NCI-H460 (cell line): ENCODE results near the gene NDUFC1. TPM values are rescaled to one million over a fixed set of nuclear protein-coding genes. Genes with fewer than 3 reads are reported as not detected.
A peak's percentile ranks its signal among the peaks of the same experiment; 100 is the strongest.

ENCODE experiments used
- DNase-seq: peaks from one replicate; pipeline ENCODE4 v3.0.0-alpha.2; 2016; ENCODE audit warnings: low read depth; ENCODE audit errors: extremely low read depth
- total RNA-seq: library from RNA; depleted of rRNA; stranded (reverse); fragments of >200 nt; shearing (Covaris generic); gene quantifications from 2 replicates; pipeline ENCODE4 v1.2.3, GENCODE V29; 2014

Gene NDUFC1
- total RNA-seq, 1 experiment from 2014 or later: 156 TPM

GRCh38 chr4:139300431-139301112, 1.7 kb downstream of the NDUFC1 start:
- peak; percentile 14 for DNase-seq

GRCh38 chr4:139299536-139299935, 2.7 kb downstream of the NDUFC1 start:
- no peak for DNase-seq

DNA sequence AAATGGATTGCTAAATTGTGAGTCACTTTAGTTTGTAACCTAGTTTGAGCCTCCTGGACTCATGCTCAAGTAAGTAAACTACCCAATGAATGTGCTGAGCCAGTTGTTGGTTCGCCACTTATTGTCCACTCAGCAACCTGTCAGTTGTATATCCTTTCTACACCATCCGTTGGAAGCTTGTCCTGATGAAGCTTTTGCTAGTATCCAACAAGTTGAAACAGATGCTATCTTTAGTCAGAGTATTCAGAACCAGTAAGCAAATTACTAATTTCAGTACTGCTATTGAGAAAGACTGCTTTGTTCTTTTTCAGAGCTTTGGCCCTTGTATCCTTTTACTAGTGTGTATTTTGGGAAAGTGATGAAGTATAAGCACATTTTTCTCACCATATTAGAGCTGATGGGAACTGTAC, 5.3 kb downstream of the NDUFC1 start:
- no peak for DNase-seq

DNA sequence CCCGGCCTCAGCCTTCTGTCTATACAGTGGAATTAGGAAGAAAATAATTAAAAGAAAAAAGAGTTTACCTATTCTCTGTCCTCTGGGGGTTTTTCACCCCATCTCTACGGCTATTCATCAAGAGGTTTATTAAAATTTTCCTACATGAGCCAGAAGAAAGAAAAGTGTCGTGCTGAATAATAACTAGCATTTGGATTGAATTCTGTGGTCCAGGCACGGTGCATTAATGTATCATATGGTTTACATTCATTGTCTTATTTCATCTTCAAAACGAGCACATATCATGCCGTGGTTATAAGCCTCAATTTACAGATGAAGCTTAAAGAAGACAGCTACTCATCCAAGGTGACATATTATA, 6.4 kb downstream of the NDUFC1 start:
- DNase-seq: no peak

DNA sequence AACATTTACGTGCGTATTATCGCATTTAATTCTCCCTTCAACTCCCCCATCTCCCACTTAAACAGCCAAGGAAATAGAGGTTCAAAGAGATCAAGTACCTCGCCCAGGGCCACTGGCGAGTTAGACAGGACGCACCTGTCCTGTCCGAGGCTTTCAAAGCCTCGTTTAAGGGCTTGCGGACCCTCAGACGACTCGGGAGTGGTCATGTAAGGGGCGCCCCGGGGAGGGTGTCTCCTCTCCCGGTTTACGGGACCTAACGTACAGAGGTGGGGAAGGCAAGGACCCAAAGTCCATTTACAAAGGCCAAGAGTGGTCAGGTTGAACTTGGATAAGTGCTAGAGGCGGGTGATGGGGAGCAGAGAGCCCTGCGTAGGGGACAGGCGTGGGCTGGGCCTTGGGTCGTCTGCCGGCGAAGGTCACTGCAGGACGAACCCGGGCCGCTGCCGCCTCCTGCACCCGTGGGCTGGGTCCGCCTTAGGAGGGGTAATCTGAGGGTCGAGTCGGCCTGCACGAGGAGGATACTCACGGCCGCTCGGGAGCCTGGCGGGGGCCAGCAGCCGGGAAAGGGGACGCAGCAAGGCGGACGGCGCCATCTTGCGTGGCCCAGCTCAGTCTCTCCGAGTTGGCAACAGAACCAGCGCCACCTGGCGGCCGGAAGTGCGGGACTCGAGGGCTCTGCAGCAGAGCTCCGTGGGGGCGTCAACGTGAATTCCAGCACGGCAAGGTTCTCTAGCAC, 6.9 kb downstream of the NDUFC1 start:
- peak; percentile 83 for DNase-seq

DNA sequence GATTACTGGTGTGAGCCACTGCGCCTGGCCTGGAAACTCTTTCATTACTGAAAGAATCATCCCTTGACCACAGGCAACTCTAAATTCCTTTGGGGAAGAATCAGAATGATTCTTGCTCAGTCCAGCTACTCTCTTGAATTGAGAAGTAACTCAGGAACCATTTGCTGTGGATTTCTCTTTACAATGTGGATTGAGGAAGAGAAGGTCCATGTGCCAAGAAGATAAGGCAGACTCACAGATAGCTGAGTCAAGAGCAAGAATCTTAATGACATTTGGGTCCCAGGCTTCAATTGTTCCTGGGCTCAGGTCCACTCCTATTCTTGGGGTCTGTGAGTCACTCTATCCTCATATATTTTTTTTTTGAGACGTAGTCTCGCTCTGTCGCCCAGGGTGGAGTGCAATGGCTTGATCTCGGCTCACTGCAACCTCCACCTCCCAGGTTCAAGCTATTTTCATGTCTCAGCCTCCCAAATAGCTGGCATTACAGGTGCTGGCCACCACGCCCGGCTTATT, 16.0 kb downstream of the NDUFC1 start:
- no peak for DNase-seq

- DNase-seq: no peak
Measured at GRCh38 chr4:139282721-139283075, 19.6 kb downstream of the NDUFC1 start.

DNA sequence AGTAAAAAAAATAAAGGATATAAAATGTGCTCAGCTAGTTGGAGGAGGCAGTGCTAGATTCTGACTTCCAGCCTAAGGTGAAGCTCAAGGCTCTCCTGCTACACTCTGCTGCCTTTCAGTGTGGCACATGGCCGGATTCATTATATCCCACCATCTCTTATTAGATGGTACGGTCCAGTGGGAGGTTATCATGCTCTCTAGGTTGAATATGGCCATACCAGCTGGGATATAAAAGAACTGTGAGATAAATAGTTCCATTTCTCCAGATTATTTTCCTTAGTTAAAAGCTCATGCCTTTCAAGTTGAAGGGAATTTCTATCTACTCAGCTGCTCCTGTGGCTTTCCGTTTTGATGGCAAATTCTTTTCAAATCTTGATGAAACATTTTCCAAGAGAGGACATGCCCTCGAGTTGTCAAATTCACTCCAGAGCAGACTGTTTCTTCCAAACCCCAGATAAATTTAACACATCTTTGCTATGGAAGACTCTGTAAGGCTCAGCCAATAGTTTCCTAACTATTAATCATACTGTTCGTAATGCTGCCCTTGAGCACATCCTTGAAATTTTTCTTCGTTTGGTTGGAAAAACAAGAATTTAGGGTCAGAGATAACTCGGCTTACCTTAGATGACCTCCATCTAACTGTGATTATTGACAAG, 20.1 kb downstream of the NDUFC1 start:
- DNase-seq: no peak

DNA sequence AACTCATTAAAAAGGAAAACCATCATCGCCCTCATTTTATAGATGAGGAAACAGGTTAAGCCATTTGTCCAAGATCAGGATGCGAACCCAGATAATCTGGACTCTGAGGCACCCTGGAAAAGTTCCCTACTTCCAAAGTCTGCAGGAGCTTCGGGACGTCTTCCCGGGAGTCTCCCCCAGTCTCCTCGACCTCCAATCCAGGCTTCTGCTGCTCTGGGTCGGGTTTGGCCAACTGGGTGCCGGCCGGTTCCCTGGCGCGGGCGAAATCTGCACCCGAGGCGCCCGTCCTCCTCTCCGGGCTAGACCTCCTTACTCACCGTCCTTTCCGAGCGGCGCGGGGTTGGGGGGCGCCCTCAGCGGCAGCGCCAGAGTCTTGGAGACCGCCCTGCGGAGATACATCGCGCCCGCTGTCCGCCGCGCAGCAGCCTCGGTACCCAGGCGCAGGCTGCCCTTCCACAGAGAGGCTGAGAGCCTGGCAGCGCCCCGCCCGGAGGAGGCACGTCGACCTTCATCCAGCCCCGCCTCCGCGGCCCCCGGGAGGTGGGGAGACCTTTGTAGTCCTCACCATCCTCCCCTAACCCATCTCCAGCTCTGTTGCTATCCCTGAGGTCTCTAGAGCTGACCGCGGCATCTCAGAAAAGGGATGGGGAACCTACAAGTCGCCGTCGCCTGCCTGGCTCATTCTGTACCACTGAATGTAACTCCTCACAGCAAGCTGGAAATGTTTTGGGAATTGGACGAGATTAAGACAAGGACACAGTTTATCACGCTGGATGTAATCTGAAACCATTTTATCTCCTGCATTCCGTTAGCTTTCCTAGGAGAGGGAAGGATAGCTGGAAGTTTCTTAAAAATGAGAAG, 22.3 kb downstream of the NDUFC1 start, which contains the start of gene MGARP:
MGARP (minus strand) TSS at position 466 of the 861 bp plus-strand sequence; CDS start at position 399, 67 bp downstream.
- DNase-seq: no peak

DNA sequence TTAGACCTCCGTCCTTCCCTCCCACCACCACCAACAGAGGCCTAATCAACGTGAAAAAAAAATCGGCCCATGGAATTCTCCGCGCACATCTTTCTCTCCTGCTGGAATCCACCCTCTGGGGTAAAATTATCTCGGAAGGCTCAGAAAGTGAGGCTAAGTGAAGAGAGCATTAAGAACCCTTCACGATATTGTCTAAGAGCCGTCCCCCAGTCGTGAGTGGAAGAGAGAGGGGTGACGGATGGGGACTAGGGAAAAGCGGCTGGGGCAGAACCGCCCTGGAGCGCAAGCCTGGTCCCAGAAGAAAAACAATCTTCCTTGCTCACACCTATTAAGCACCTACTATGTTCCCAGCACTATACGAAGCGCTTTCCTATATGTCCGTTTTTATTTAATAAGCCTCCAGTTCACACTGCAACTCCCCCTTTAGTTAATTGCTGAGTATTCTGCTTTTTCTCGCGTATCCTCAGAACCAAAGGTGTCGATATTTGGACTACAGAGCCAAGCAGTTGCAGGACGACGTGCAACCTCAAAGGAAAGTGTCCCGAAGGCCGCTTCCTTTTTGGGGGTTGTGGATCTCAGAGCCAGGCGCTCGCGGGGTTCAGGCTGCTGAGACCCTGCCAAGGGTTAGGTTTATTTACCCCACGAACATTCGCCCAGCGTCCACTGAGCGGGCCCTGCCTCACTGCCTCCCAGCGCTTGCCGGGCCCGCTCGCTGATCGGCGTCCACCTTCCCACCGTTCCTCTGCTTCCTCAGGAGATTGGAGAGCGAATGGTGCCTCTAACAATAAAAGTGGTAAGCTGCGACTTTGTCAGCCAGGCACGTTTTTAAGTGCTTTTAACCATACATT, 23.1 kb downstream of the NDUFC1 start:
- no peak for DNase-seq

- DNase-seq: no peak
Measured at GRCh38 chr4:139278485-139278884, 23.8 kb downstream of the NDUFC1 start.

DNA sequence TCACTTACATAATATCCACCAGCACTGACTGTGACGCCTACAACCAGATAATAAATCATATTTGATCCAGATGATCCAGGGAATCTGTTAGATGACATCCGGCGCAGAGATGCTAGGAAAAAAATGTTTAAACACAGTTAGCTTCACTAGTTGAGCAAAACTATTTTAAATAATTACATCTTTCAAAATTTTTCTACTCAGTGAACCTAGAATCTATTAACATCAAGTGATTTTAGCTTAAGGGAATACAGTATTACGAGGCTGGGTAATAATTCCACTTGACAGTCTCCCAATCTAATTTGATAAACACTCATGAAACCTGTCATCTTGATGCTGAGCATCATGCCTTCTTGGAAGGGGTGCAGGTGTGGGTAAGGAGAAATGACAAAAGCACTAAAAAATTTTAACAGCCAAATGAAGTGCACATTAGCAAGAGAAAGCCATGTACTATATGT, 27.0 kb downstream of the NDUFC1 start:
- no peak for DNase-seq

DNA sequence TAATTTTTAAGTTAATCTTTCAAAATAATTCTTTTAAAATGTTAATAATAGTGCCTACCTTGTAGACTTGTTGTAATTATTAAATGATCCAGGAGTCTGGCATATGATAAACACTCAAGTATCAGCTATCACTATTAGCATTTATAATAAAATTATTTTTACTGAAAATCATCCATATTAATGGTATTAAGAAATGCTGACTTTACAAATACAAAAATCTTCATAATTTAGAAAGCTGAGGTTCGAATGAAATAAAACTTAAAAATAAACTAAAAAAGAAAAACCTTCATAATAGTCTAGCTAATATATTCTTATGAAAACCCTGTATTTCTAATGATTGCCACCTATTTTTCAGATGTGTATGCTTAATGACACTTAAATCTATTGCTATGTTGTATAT, 27.5 kb downstream of the NDUFC1 start:
- DNase-seq: no peak

GRCh38 chr4:139273835-139274234, 28.4 kb downstream of the NDUFC1 start:
- no peak for DNase-seq

DNA sequence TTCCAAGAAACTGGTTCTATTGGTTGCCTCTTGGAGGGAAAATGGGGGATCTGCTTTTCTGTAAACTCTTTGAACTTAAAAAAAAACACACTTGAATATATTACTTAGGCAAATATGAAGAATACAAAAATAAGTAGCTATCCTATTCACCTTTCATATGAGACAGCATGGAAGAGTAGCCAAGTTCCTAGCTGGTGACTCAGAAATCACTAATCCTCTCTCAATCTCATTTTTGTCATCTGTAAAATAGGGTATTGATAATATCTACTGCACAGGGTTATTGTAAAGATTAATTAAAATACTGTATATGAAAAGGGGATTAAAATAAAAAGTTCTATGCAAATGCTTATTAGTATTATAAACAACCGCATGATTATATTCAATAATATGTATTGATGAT, 35.0 kb downstream of the NDUFC1 start:
- no peak for DNase-seq

GRCh38 chr4:139266583-139267257, 35.6 kb downstream of the NDUFC1 start:
- DNase-seq: no peak

GRCh38 chr4:139266208-139266582, 36.1 kb downstream of the NDUFC1 start:
- DNase-seq: no peak

DNA sequence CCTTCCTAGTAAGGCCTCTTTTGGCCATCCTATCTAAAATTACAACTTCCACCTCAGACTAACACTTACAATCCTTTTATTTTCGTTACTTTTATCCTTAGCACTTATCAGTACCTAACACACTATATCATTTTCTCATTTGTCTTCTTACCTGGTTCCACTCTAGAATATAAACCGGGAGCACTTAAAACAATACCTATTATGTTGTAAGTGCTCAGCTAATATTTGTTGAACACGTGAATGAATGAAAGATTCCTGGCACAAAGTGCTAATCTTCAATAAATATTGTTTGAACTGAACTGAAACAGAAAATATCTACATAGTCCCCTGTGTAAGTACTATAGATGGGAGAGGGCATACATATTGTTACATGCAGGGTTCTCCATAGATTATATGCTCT, 36.6 kb downstream of the NDUFC1 start:
- DNase-seq: no peak

DNA sequence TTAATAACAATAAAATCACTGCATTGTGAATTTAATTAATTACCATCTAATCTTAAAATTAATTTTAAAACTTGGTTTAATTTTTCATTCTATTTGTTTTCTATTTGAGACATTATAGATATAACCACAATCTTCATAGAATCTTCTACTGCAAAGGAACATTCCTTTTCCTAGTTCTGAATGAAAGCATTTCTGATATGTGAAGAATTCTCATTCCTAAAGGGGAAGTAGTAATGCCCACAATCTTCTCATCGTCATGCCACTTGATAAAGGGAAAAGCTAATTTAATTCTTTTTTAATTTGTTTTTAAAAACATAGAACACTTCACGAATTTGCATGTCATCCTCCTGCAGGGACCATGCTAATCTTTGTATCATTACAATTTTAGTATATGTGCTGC, 45.9 kb downstream of the NDUFC1 start:
- no peak for DNase-seq
